GM12873 (cell line): ENCODE measurements around the gene EXOC2.

Experiments used
- TF ChIP-seq, protein P1 (sequence below): IDR thresholded peaks from 2 replicates; pipeline ENCODE4 v1.5.1; 2012; ENCODE audit warnings: low read depth, mild to moderate bottlenecking, moderate library complexity, low read length, control low read depth; ENCODE audit not compliant: insufficient read depth; ENCODE audit errors: missing control alignments

Gene EXOC2

GRCh38 chr6:583635-584034 is 109.3 kb downstream of the EXOC2 start:
- TF ChIP-seq, protein P1, sequence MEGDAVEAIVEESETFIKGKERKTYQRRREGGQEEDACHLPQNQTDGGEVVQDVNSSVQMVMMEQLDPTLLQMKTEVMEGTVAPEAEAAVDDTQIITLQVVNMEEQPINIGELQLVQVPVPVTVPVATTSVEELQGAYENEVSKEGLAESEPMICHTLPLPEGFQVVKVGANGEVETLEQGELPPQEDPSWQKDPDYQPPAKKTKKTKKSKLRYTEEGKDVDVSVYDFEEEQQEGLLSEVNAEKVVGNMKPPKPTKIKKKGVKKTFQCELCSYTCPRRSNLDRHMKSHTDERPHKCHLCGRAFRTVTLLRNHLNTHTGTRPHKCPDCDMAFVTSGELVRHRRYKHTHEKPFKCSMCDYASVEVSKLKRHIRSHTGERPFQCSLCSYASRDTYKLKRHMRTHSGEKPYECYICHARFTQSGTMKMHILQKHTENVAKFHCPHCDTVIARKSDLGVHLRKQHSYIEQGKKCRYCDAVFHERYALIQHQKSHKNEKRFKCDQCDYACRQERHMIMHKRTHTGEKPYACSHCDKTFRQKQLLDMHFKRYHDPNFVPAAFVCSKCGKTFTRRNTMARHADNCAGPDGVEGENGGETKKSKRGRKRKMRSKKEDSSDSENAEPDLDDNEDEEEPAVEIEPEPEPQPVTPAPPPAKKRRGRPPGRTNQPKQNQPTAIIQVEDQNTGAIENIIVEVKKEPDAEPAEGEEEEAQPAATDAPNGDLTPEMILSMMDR = no peak

- TF ChIP-seq, protein P1 = no peak
Observed at GRCh38 chr6:583116-583515, 109.8 kb downstream of the EXOC2 start.

DNA sequence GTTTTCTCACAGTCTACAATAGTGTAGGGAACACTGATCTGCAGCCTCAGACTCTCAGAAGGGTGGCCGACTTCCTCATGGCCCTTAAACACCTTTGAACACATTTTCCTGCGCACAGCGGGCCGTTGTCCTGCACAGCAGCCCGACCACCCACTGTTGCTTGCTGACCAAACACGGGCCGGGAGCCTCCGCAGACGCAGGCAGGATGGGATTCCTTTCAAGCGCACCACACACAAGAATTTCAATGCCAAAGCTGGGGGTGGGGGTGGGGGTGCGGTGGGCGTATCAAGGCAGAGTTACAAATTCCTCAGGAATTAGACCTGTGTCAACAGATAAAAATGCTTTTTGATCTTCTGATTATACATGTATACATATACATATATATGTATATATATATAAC is 110.6 kb downstream of the EXOC2 start:
- TF ChIP-seq, protein P1 = no peak

DNA sequence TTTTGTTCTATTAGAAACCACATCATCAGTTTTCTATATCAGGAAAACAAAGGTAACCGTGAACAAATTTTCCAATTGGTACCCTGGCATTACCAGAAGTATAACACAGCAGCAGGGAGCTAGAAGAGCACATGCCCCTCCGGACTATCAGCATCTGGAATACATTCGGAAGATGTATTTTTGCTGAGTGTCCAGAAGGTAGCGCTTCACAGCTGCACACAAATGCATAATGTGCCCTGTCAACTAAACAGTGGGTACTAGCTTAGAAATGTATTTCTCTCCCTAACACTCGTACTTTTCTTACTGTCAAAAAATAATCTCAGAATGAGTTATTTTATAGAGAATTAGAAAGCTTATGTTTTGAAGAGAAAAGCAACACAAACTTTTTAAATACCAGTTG is 113.6 kb downstream of the EXOC2 start:
- TF ChIP-seq, protein P1 = no peak

- TF ChIP-seq, protein P1 = no peak
Observed at GRCh38 chr6:572596-573265, 120.2 kb downstream of the EXOC2 start.

DNA sequence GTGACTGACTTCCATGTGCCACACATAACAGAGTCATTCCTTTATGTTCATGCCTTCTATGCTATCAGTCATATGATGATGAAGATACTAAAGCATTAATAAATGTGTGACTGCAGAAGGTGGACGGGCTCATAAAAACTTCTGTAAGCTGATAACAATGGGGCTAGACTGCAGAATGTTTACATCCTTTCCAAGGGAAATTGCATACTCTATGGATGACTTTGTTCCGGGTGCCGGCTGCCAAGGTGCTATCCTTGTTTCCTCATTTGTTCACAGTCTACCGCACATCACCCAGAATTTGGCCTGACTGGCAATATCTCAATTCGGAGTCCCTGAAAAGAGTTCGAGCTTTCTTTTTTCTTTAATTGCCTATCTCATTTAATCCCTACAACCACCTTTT is 121.0 kb downstream of the EXOC2 start:
- TF ChIP-seq, protein P1 = no peak

- TF ChIP-seq, protein P1 = no peak
Observed at GRCh38 chr6:570825-571224, 122.1 kb downstream of the EXOC2 start.
